Measurements from ENCODE around the gene AKR1C8. TPM values are rescaled to one million over a fixed set of nuclear protein-coding genes. Genes with fewer than 3 reads are reported as not detected.
"Not testable (repeated sequence)": the region's sequence is repeated elsewhere in the genome, so short reads cannot be mapped to it uniquely, and the experiment has no call there.

The AKR1C8 gene
- total and polyA plus RNA-seq, 10 of the 15 experiments (the other 5 are each of a cell fraction or from before 2014, with no cell fraction given): 0.18 TPM; not detected in 9

- BruUV-seq (replicated peaks): no TSS peak
- no peak overlapping the region for H3K4me2 ChIP-seq (ENCODE audit: control insufficient read depth, insufficient read depth)
- ChIA-PET CTCF (no interaction called here), POLR2A (no interaction called here), RAD21 (ENCODE audit: unreplicated experiment) (no interaction called here), SMC1A (ENCODE audit: uncharacterized antibody, unreplicated experiment) (no interaction called here)
- no peaks in the 10 kb centered on the region for H3K9me3 ChIP-seq (replicated peaks; ENCODE audit: control insufficient read depth, insufficient read depth, low read length)
- no peaks in the 10 kb centered on the region for H4K20me1 ChIP-seq (ENCODE audit: control insufficient read depth, insufficient read depth)
- intact Hi-C loops (cut with micrococcal nuclease; ENCODE audit: unreplicated experiment): no loop called here
- no peak for TF ChIP-seq PML (IDR thresholded peaks at IDR 0.05; ENCODE audit: low read length)
- TF ChIP-seq, protein P1, sequence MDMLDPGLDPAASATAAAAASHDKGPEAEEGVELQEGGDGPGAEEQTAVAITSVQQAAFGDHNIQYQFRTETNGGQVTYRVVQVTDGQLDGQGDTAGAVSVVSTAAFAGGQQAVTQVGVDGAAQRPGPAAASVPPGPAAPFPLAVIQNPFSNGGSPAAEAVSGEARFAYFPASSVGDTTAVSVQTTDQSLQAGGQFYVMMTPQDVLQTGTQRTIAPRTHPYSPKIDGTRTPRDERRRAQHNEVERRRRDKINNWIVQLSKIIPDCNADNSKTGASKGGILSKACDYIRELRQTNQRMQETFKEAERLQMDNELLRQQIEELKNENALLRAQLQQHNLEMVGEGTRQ (IDR thresholded peaks at IDR 0.05; ENCODE audit: borderline replicate concordance, low read depth, low read length): no peak
- TF ChIP-seq ZBED1 (IDR thresholded peaks at IDR 0.05; ENCODE audit: borderline replicate concordance): no peak
- TF ChIP-seq HCFC1 (IDR thresholded peaks at IDR 0.05; ENCODE audit: low read length): no peak
- no peak for TF ChIP-seq ZNF384 (IDR thresholded peaks at IDR 0.05; ENCODE audit: borderline replicate concordance, low read depth, low read length)
- no peak for TF ChIP-seq SREBF1 (IDR thresholded peaks at IDR 0.05; ENCODE audit: low read length)
- TF ChIP-seq, protein P2, sequence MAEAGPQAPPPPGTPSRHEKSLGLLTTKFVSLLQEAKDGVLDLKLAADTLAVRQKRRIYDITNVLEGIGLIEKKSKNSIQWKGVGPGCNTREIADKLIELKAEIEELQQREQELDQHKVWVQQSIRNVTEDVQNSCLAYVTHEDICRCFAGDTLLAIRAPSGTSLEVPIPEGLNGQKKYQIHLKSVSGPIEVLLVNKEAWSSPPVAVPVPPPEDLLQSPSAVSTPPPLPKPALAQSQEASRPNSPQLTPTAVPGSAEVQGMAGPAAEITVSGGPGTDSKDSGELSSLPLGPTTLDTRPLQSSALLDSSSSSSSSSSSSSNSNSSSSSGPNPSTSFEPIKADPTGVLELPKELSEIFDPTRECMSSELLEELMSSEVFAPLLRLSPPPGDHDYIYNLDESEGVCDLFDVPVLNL (IDR thresholded peaks at IDR 0.05; ENCODE audit: low read depth, low read length): no peak
- TF ChIP-seq GABPA (IDR thresholded peaks at IDR 0.05; ENCODE audit: low read depth): no peak
- no peak for TF ChIP-seq CHD4 (IDR thresholded peaks at IDR 0.05)
- no peak for TF ChIP-seq TBL1XR1 (IDR thresholded peaks at IDR 0.05; ENCODE audit: low read depth, low read length)
- TF ChIP-seq SIX5 (IDR thresholded peaks at IDR 0.05; ENCODE audit: low read depth, low read length, severe bottlenecking): no peak
- TF ChIP-seq, protein P3, sequence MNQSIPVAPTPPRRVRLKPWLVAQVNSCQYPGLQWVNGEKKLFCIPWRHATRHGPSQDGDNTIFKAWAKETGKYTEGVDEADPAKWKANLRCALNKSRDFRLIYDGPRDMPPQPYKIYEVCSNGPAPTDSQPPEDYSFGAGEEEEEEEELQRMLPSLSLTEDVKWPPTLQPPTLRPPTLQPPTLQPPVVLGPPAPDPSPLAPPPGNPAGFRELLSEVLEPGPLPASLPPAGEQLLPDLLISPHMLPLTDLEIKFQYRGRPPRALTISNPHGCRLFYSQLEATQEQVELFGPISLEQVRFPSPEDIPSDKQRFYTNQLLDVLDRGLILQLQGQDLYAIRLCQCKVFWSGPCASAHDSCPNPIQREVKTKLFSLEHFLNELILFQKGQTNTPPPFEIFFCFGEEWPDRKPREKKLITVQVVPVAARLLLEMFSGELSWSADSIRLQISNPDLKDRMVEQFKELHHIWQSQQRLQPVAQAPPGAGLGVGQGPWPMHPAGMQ (IDR thresholded peaks at IDR 0.05; ENCODE audit: borderline replicate concordance): no peak
- in situ Hi-C loops (cut with MboI): no loop called here
- H3K4me3 ChIP-seq: no peak overlapping the region
- H3K36me3 ChIP-seq (ENCODE audit: control insufficient read depth in 2 of 2, insufficient read depth in 2 of 2, low read length in 1 of 2): no peaks in the 10 kb centered on the region
- no peak for DNase-seq (ENCODE audit: low read depth, low spot score)
- 1% methylated on average over 5 of the region's 5 CpGs for WGBS (ENCODE audit: insufficient coverage, insufficient replicate concordance, low lambda C conversion rate, missing lambda C conversion rate)
- no peaks in the 10 kb centered on the region for H3K27me3 ChIP-seq (replicated peaks in 1 of 2; ENCODE audit: control insufficient read depth in 2 of 2, insufficient read depth in 2 of 2, low read length in 1 of 2)
- H2AFZ ChIP-seq (ENCODE audit: control insufficient read depth, low read depth, low read length): no peak overlapping the region
- H3K79me2 ChIP-seq (ENCODE audit: control insufficient read depth, insufficient read depth, low read length): no peaks in the 10 kb centered on the region
- no peak overlapping the region for H3K9ac ChIP-seq (ENCODE audit: control insufficient read depth, insufficient read depth, low read length)
- H3K27ac ChIP-seq (ENCODE audit: control insufficient read depth, insufficient read depth): no peak overlapping the region
- no peaks in the 10 kb centered on the region for H3K4me1 ChIP-seq (ENCODE audit: control insufficient read depth, insufficient read depth, low read length)
- no peak for ATAC-seq
- FAIRE-seq: no peak
Measured at GRCh38 chr10:5116621-5117020, 68.3 kb downstream of the AKR1C8 start.

DNA sequence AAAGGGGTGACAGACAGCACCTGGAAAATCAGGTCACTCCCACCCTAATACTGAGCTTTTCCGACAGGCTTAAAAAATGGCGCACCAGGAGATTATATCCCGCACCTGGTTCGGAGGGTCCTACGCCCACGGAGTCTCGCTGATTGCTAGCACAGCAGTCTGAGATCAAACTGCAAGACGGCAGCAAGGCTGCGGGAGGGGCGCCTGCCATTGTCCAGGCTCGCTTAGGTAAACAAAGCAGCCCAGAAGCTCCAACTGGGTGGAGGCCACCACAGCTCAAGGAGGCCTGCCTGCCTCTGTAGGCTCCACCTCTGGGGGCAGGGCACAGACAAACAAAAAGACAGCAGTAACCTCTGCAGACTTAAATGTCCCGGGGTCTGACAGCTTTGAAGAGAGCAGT, 75.1 kb downstream of the AKR1C8 start:
- H2AFZ ChIP-seq (ENCODE audit: control insufficient read depth, low read depth, low read length); H3K4me1 ChIP-seq (ENCODE audit: control insufficient read depth, insufficient read depth, low read length); POLR2A ChIA-PET; BruUV-seq (replicated peaks); in situ Hi-C loops (cut with MboI); H3K79me2 ChIP-seq (ENCODE audit: control insufficient read depth, insufficient read depth, low read length); H3K9ac ChIP-seq (ENCODE audit: control insufficient read depth, insufficient read depth, low read length); H3K27me3 ChIP-seq (replicated peaks in 1 of 2; ENCODE audit: control insufficient read depth in 2 of 2, insufficient read depth in 2 of 2, low read length in 1 of 2); H3K4me2 ChIP-seq (ENCODE audit: control insufficient read depth, insufficient read depth); H3K9me3 ChIP-seq (replicated peaks; ENCODE audit: control insufficient read depth, insufficient read depth, low read length); intact Hi-C loops (cut with micrococcal nuclease; ENCODE audit: unreplicated experiment); H4K20me1 ChIP-seq (ENCODE audit: control insufficient read depth, insufficient read depth); H3K36me3 ChIP-seq (ENCODE audit: control insufficient read depth in 2 of 2, insufficient read depth in 2 of 2, low read length in 1 of 2); RAD21 ChIA-PET (ENCODE audit: unreplicated experiment); CTCF ChIA-PET; ATAC-seq; DNase-seq (ENCODE audit: low read depth, low spot score); H3K4me3 ChIP-seq; H3K27ac ChIP-seq (ENCODE audit: control insufficient read depth, insufficient read depth); FAIRE-seq; SMC1A ChIA-PET (ENCODE audit: uncharacterized antibody, unreplicated experiment): not testable (repeated sequence)
- whole genome bisulfite sequencing (ENCODE audit: insufficient coverage, insufficient replicate concordance, low lambda C conversion rate, missing lambda C conversion rate): 21% methylated on average over 5 of the region's 12 CpGs

All from GM12878 (cell line).